DMS 273 (cell line): ENCODE measurements around the gene CAPZA1.
"Not testable (repeated sequence)": the region's sequence is repeated elsewhere in the genome, so short reads cannot be mapped to it uniquely, and the experiment has no call there.

Source experiments
- DNase-seq: peaks from one replicate; lab custom pipeline; 2025; ENCODE audit not compliant: unreplicated experiment; lab: John Stamatoyannopoulos, UW

The CAPZA1 gene

GRCh38 chr1:112619518-112620376, at the start of gene CAPZA1:
TSS of gene CAPZA1 (plus strand) at chr1:112619832. CDS start at chr1:112619845, 13 bp downstream.
- DNase-seq, result peak; percentile 96

GRCh38 chr1:112575154-112575804, 44.4 kb upstream of the CAPZA1 start:
- no peak for DNase-seq

GRCh38 chr1:112576240-112576639, 43.4 kb upstream of the CAPZA1 start:
- DNase-seq, result no peak

GRCh38 chr1:112579801-112580510, 39.7 kb upstream of the CAPZA1 start:
- DNase-seq, result no peak

GRCh38 chr1:112581586-112582192, 37.9 kb upstream of the CAPZA1 start:
- DNase-seq, result no peak

- DNase-seq, result no peak
Observed at GRCh38 chr1:112583366-112583765, 36.3 kb upstream of the CAPZA1 start.

GRCh38 chr1:112589766-112590165, 29.9 kb upstream of the CAPZA1 start:
- DNase-seq, result no peak

- peak; percentile 82 for DNase-seq
Observed at GRCh38 chr1:112594208-112594876, 25.3 kb upstream of the CAPZA1 start.

GRCh38 chr1:112599477-112599876, 20.2 kb upstream of the CAPZA1 start:
- no peak for DNase-seq

- no peak for DNase-seq
Observed at GRCh38 chr1:112603012-112603411, 16.6 kb upstream of the CAPZA1 start.

GRCh38 chr1:112603541-112603940, 16.1 kb upstream of the CAPZA1 start:
- DNase-seq, result no peak

- DNase-seq, result no peak
Observed at GRCh38 chr1:112605633-112606327, 13.9 kb upstream of the CAPZA1 start.

- peak; percentile 58 for DNase-seq
Observed at GRCh38 chr1:112614460-112615065, 5.1 kb upstream of the CAPZA1 start.

GRCh38 chr1:112618114-112618720, 1.4 kb upstream of the CAPZA1 start:
- DNase-seq, result peak; percentile 46

- peak; percentile 85 for DNase-seq
Observed at GRCh38 chr1:112618721-112619517, 713 bp upstream of the CAPZA1 start, which contains the start of gene ST7L. TSS of gene ST7L (minus strand) at chr1:112619141. CDS start at chr1:112619113, 28 bp downstream.

GRCh38 chr1:112620377-112620695, 704 bp downstream of the CAPZA1 start:
- DNase-seq, result no peak

GRCh38 chr1:112624493-112624892, 4.9 kb downstream of the CAPZA1 start:
- not testable (repeated sequence) for DNase-seq

GRCh38 chr1:112625696-112626095, 6.1 kb downstream of the CAPZA1 start:
- DNase-seq, result no peak
